B cell (primary cell): ENCODE results near the gene TMEM125. TPM values are rescaled to one million over a fixed set of nuclear protein-coding genes. Genes with fewer than 3 reads are reported as not detected.

Experiments
- ATAC-seq: fragments of 200-7000 bp; cut with Tn5 transposase; one replicate; pipeline ENCODE4 v1.10.0; 2021; ENCODE audit warnings: low read depth, mild to moderate bottlenecking, moderate number of reproducible peaks, moderate library complexity
- CTCF ChIA-PET: fragments of 350-600 bp; sonication (Branson Sonifier 250); formaldehyde crosslinking; loops from one replicate; lab custom pipeline; 2021; ENCODE audit warnings: antibody characterized with exemption, inconsistent platforms; lab: Charles Lee
- POLR2A ChIA-PET: fragments of 350-600 bp; sonication (Branson Sonifier 250); formaldehyde crosslinking; loops from one replicate; lab custom pipeline; 2021; ENCODE audit warnings: antibody characterized with exemption; lab: Charles Lee
- DNase-seq: peaks from one replicate; pipeline ENCODE4 v3.0.0; 2013
- H2AFZ ChIP-seq: 2 replicates; pipeline ENCODE4 v1.6.1; 2012; ENCODE audit warnings: mild to moderate bottlenecking, low read depth, low read length; ENCODE audit not compliant: insufficient read depth, poor library complexity, severe bottlenecking
- H3K27ac ChIP-seq, 2 donors: 1 replicate in 1 of 2; 2 replicates in 1 of 2; pipeline ENCODE4 v1.5.1; 2012 to 2013; ENCODE audit warnings: low read length in 2 of 2, mild to moderate bottlenecking in 2 of 2, moderate library complexity in 1 of 2
- H3K27me3 ChIP-seq, 4 experiments: fragments of 200-600 bp in 1 of 4; sonication (generic) in 1 of 4; replicated peaks in 1 of 4; 1 replicate in 2 of 4; 2 replicates in 2 of 4; pipeline versions ENCODE4 v1.6.1 to v1.7.0; 2013 to 2016; ENCODE audit warnings: low read length in 3 of 4, mild to moderate bottlenecking in 2 of 4, mixed read lengths in 1 of 4, moderate library complexity in 1 of 4; ENCODE audit not compliant: insufficient read depth in 4 of 4, control insufficient read depth in 3 of 4; ENCODE audit errors: control extremely low read depth in 1 of 4
- H3K36me3 ChIP-seq, 2 experiments: replicated peaks in 1 of 2; 1 replicate in 1 of 2; 2 replicates in 1 of 2; pipeline versions ENCODE4 v1.6.1 to v1.7.1; 2013; ENCODE audit warnings: low read length in 1 of 2; ENCODE audit not compliant: insufficient read depth in 2 of 2, control insufficient read depth in 1 of 2; ENCODE audit errors: control extremely low read depth in 1 of 2, extremely low read depth in 1 of 2
- H3K4me1 ChIP-seq, 2 donors: fragments of 200-600 bp in 1 of 2; sonication (generic) in 1 of 2; 1 replicate in 1 of 2; 2 replicates in 1 of 2; pipeline versions ENCODE4 v1.5.1 to v1.6.1; 2013 to 2017; ENCODE audit warnings: low read length in 2 of 2; ENCODE audit not compliant: control insufficient read depth in 2 of 2, insufficient read depth in 2 of 2
- H3K4me2 ChIP-seq: replicated peaks from 2 replicates; pipeline ENCODE3; 2012; ENCODE audit warnings: mild to moderate bottlenecking, low read depth, low read length; ENCODE audit not compliant: poor library complexity, severe bottlenecking
- H3K4me3 ChIP-seq, 5 experiments: fragments of 200-600 bp in 1 of 5; sonication (generic) in 1 of 5; 1 replicate in 3 of 5; 2 replicates in 2 of 5; pipeline versions ENCODE4 v1.5.1 to v1.7.0; 2011 to 2016; ENCODE audit warnings: low read length in 4 of 5, mild to moderate bottlenecking in 4 of 5, low read depth in 2 of 5, control low read depth in 1 of 5, moderate library complexity in 1 of 5; ENCODE audit not compliant: insufficient read depth in 1 of 5; ENCODE audit errors: control extremely low read depth in 1 of 5, extremely low read depth in 1 of 5
- H3K79me2 ChIP-seq: fragments of 200-600 bp; sonication (generic); one replicate; pipeline ENCODE4 v1.6.0; 2016; ENCODE audit warnings: low read length; ENCODE audit not compliant: control insufficient read depth, insufficient read depth
- H3K9ac ChIP-seq: fragments of 200-600 bp; sonication (generic); 2 replicates; pipeline ENCODE4 v1.6.1; 2017; ENCODE audit warnings: mild to moderate bottlenecking, low read length, moderate library complexity
- H3K9me3 ChIP-seq, 3 donors: one replicate each; pipeline versions ENCODE4 v1.6.1 to v1.7.1; 2013; ENCODE audit warnings: low read length in 2 of 3; ENCODE audit not compliant: control insufficient read depth in 2 of 3, insufficient read depth in 1 of 3; ENCODE audit errors: control extremely low read depth in 1 of 3
- H4K20me1 ChIP-seq: 2 replicates; pipeline ENCODE4 v1.6.0; 2012; ENCODE audit warnings: mild to moderate bottlenecking, low read length; ENCODE audit not compliant: insufficient read depth, control insufficient read depth, poor library complexity, severe bottlenecking
- H3K27ac Mint-ChIP-seq: one replicate; pipeline ENCODE4 v1.8.0; 2021; ENCODE audit warnings: mixed read lengths
- H3K27me3 Mint-ChIP-seq: one replicate; pipeline ENCODE4 v1.8.0; 2021; ENCODE audit warnings: mixed read lengths
- H3K4me1 Mint-ChIP-seq: one replicate; pipeline ENCODE4 v1.8.0; 2021; ENCODE audit warnings: mixed read lengths
- H3K4me3 Mint-ChIP-seq: one replicate; pipeline ENCODE4 v1.8.0; 2021; ENCODE audit warnings: mixed read lengths
- H3K9me3 Mint-ChIP-seq: one replicate; pipeline ENCODE4 v1.8.0; 2022; ENCODE audit warnings: mixed read lengths; ENCODE audit not compliant: insufficient read depth
- CTCF ChIP-seq: fragments of 200-600 bp; IDR thresholded peaks from one replicate; pipeline ENCODE4 v1.8.0; 2022; ENCODE audit warnings: antibody characterized with exemption, mild to moderate bottlenecking
- EZH2 ChIP-seq: IDR thresholded peaks from 2 replicates; pipeline ENCODE4 v1.6.1; 2012; ENCODE audit warnings: borderline replicate concordance, low read depth, mild to moderate bottlenecking, moderate library complexity, low read length; ENCODE audit not compliant: insufficient read depth, poor library complexity, severe bottlenecking
- WGBS: methylation state at CpG from one replicate; pipeline ENCODE4 v1.1.5; 2013; ENCODE audit warnings: missing lambda C conversion rate; ENCODE audit not compliant: insufficient coverage; 5-methylcytosine and 5-hydroxymethylcytosine counted together
- intact Hi-C: fragments of 100-400 bp; cut with micrococcal nuclease; formaldehyde crosslinking; loops from one replicate; pipeline ENCODE4 v1.10.0; 2022
- polyA plus RNA-seq: library from polyadenylated mRNA; depleted of rRNA; stranded (reverse); fragments of >200 nt; gene quantifications from 2 replicates; pipeline ENCODE4 v1.2.3, GENCODE V29; 2012
- total RNA-seq, 2 donors: library from RNA; stranded (reverse); fragments of 120-200 nt in 1 of 2; gene quantifications; 1 replicate in 1 of 2; 2 replicates in 1 of 2; pipeline versions ENCODE4 v1.2.3 to v1.2.4, GENCODE V29; 2013 to 2022

The TMEM125 gene
- total and polyA plus RNA-seq, 2 donors (not counting 1 experiment from before 2014, with no cell fraction given) = not detected

GRCh38 chr1:43303471-43304313 lies 33.9 kb downstream of the TMEM125 start:
- no peak for ATAC-seq
- CTCF ChIA-PET = interaction anchor here (0.8 kb wide), 1 partner anchor 74 kb away, joined by 3 read pairs; no protein-coding TSS in a partner anchor
- Mint-ChIP-seq H3K27me3 (peaks cover 19% of the 10 kb centered on the region), H3K27ac (no peak overlapping the region), H3K9me3 (no peaks in the 10 kb centered on the region), H3K4me3 (no peak overlapping the region), H3K4me1 (no peaks in the 10 kb centered on the region)
- POLR2A ChIA-PET = no interaction called here
- H3K36me3 ChIP-seq = no peaks in the 10 kb centered on the region
- TF ChIP-seq CTCF (no peak), EZH2 (no peak)
- intact Hi-C loops = no loop called here
- H3K27me3 ChIP-seq = peaks cover 0 to 3% (median 0%) of the 10 kb centered on the region in 4 experiments
- no peak overlapping the region for H3K9ac ChIP-seq
- H3K4me1 ChIP-seq = no peaks in the 10 kb centered on the region
- H3K4me2 ChIP-seq = no peak overlapping the region
- no peak for DNase-seq
- no peaks in the 10 kb centered on the region for H3K79me2 ChIP-seq
- no peak overlapping the region for H3K4me3 ChIP-seq
- WGBS = 86% methylated on average over 6 of the region's 8 CpGs
- H3K9me3 ChIP-seq = no peaks in the 10 kb centered on the region
- no peak overlapping the region for H2AFZ ChIP-seq
- no peaks in the 10 kb centered on the region for H4K20me1 ChIP-seq
- H3K27ac ChIP-seq = no peak overlapping the region

- Histone ChIP-seq H3K9ac (no peak overlapping the region), H3K27me3 (peaks cover 0 to 3% (median 0%) of the 10 kb centered on the region in 4 experiments), H3K79me2 (no peaks in the 10 kb centered on the region), H3K4me3 (no peak overlapping the region), H3K27ac (no peak overlapping the region), H4K20me1 (no peaks in the 10 kb centered on the region), H3K36me3 (no peaks in the 10 kb centered on the region), H2AFZ (no peak overlapping the region), H3K4me1 (no peaks in the 10 kb centered on the region), H3K4me2 (no peak overlapping the region), H3K9me3 (no peaks in the 10 kb centered on the region)
- POLR2A ChIA-PET = no interaction called here
- Mint-ChIP-seq H3K27me3 (peaks cover 19% of the 10 kb centered on the region), H3K27ac (no peak overlapping the region), H3K9me3 (no peaks in the 10 kb centered on the region), H3K4me1 (no peaks in the 10 kb centered on the region), H3K4me3 (no peak overlapping the region)
- CTCF ChIA-PET = no interaction called here
- intact Hi-C loops = no loop called here
- WGBS = 28% methylated on average over 8 of the region's 8 CpGs
- ATAC-seq (no peak), DNase-seq (no peak)
- no peak for TF ChIP-seq EZH2
Measured at GRCh38 chr1:43304314-43304681, 34.5 kb downstream of the TMEM125 start.
